B cell (primary cell): ENCODE data around the gene SLC7A11.

Source experiments
- CTCF ChIP-seq: fragments of 200-600 bp; IDR thresholded peaks from one replicate; pipeline ENCODE4 v1.8.0; 2022; ENCODE audit warnings: antibody characterized with exemption, mild to moderate bottlenecking
- EZH2 ChIP-seq: IDR thresholded peaks from 2 replicates; pipeline ENCODE4 v1.6.1; 2012; ENCODE audit warnings: borderline replicate concordance, low read depth, mild to moderate bottlenecking, moderate library complexity, low read length; ENCODE audit not compliant: insufficient read depth, poor library complexity, severe bottlenecking

GRCh38 chr4:138161351-138161750 is 80.8 kb downstream of the SLC7A11 start:
- TF ChIP-seq CTCF (no peak), EZH2 (no peak)
